ENCODE results near the gene GRIFIN. TPM values are rescaled to one million over a fixed set of nuclear protein-coding genes. Genes with fewer than 3 reads are reported as not detected.

The GRIFIN gene
- total and polyA plus RNA-seq, 2 donors (not counting 1 experiment from before 2014, with no cell fraction given), result not detected

DNA sequence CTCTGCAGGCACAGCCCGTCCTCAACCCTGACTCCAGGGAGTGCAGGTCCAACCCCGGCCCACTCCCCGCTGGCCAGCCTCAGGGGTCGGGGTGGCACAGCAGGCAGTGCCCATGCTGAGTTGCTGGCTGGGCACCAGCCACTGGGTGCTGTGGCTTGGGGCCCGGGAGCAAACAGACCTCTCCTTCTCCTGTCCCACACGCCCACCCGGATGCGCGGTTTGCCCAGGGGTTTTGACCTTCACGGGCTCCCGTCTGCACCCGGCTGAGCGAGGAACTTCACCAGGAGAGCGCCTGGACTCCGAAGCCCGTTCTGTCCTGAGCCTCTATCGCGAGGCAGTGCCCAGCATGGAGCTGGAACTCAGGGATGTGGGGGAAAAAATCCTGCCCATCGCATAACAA lies 2.6 kb upstream of the GRIFIN start:
- Mint-ChIP-seq H3K27ac (no peak overlapping the region), H3K4me1 (peaks cover 12% of the 10 kb centered on the region), H3K27me3 (no peaks in the 10 kb centered on the region), H3K9me3 (ENCODE audit: insufficient read depth) (no peaks in the 10 kb centered on the region), H3K4me3 (no peak overlapping the region)
- Histone ChIP-seq H3K9ac (ENCODE audit: low read length) (no peak overlapping the region), H3K4me2 (replicated peaks; ENCODE audit: low read depth, low read length, poor library complexity, severe bottlenecking) (no peak overlapping the region), H3K27me3 (replicated peaks in 1 of 4; ENCODE audit: control extremely low read depth in 1 of 4, control insufficient read depth in 3 of 4, insufficient read depth in 4 of 4, low read length in 3 of 4) (peaks cover 0 to 4% (median 2%) of the 10 kb centered on the region in 4 experiments), H3K4me3 (ENCODE audit: control extremely low read depth in 1 of 5, extremely low read depth in 1 of 5, insufficient read depth in 1 of 5, low read depth in 2 of 5, low read length in 4 of 5) (no peak overlapping the region), H3K27ac (ENCODE audit: low read length in 2 of 2) (no peak overlapping the region), H3K36me3 (replicated peaks in 1 of 2; ENCODE audit: control extremely low read depth in 1 of 2, control insufficient read depth in 1 of 2, extremely low read depth in 1 of 2, insufficient read depth in 2 of 2, low read length in 1 of 2) (no peaks in the 10 kb centered on the region), H2AFZ (ENCODE audit: insufficient read depth, low read depth, low read length, poor library complexity, severe bottlenecking) (no peak overlapping the region), H3K4me1 (ENCODE audit: control insufficient read depth in 2 of 2, insufficient read depth in 2 of 2, low read length in 2 of 2) (peaks cover 14 to 17% of the 10 kb centered on the region in 2 donors), H3K9me3 (ENCODE audit: control extremely low read depth in 1 of 3, control insufficient read depth in 2 of 3, insufficient read depth in 1 of 3, low read length in 2 of 3) (peaks cover 0 to 17% (median 7%) of the 10 kb centered on the region in 3 donors), H4K20me1 (ENCODE audit: control insufficient read depth, insufficient read depth, low read length, poor library complexity, severe bottlenecking) (no peaks in the 10 kb centered on the region), H3K79me2 (ENCODE audit: control insufficient read depth, insufficient read depth, low read length) (no peaks in the 10 kb centered on the region)
- WGBS (ENCODE audit: insufficient coverage), result 89% methylated on average over 16 of the region's 19 CpGs
- no peak for TF ChIP-seq EZH2 (IDR thresholded peaks at IDR 0.05; ENCODE audit: borderline replicate concordance, insufficient read depth, low read depth, low read length, poor library complexity, severe bottlenecking)
- TF ChIP-seq, protein P1, sequence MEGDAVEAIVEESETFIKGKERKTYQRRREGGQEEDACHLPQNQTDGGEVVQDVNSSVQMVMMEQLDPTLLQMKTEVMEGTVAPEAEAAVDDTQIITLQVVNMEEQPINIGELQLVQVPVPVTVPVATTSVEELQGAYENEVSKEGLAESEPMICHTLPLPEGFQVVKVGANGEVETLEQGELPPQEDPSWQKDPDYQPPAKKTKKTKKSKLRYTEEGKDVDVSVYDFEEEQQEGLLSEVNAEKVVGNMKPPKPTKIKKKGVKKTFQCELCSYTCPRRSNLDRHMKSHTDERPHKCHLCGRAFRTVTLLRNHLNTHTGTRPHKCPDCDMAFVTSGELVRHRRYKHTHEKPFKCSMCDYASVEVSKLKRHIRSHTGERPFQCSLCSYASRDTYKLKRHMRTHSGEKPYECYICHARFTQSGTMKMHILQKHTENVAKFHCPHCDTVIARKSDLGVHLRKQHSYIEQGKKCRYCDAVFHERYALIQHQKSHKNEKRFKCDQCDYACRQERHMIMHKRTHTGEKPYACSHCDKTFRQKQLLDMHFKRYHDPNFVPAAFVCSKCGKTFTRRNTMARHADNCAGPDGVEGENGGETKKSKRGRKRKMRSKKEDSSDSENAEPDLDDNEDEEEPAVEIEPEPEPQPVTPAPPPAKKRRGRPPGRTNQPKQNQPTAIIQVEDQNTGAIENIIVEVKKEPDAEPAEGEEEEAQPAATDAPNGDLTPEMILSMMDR (IDR thresholded peaks at IDR 0.05), result no peak
- DNase-seq (no peak), ATAC-seq (ENCODE audit: low read depth) (no peak)
- intact Hi-C loops (cut with micrococcal nuclease), result loop anchor here (5.0 kb wide), 1 partner anchor 79 kb away; the partner anchor contains the start of genes BRAT1 and IQCE
- POLR2A ChIA-PET, result no interaction called here
- CTCF ChIA-PET, result interaction anchor here (0.9 to 4.8 kb wide), 15 partner anchors 25 to 231 kb away, joined by 3 to 29 read pairs (median 5); no protein-coding TSS in a partner anchor

DNA sequence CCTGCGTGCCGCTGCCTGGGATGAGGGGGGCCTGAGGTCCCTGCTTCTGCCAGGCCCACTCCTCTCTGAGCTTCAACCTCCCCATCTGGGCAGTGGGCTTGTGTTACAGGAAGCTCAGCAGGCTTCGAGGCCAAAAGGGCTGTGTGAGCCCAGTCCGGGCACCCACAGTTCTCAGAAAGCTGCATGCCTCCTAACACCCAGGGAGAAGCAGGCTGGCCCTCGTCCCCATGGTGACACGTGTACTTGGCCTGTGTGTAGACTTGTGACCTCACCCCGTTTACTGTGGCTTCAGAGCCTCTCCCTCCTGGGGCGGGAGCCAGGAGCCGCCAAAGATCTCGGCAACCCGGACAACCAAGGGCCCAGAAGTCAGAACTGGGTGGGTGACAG lies 2.2 kb upstream of the GRIFIN start:
- 82% methylated on average over 11 of the region's 11 CpGs for WGBS (ENCODE audit: insufficient coverage)
- H3K27ac ChIP-seq (ENCODE audit: low read length in 2 of 2), result no peak overlapping the region
- H2AFZ ChIP-seq (ENCODE audit: insufficient read depth, low read depth, low read length, poor library complexity, severe bottlenecking), result no peak overlapping the region
- no peaks in the 10 kb centered on the region for H3K27me3 Mint-ChIP-seq
- H3K79me2 ChIP-seq (ENCODE audit: control insufficient read depth, insufficient read depth, low read length), result no peaks in the 10 kb centered on the region
- no peaks in the 10 kb centered on the region for H4K20me1 ChIP-seq (ENCODE audit: control insufficient read depth, insufficient read depth, low read length, poor library complexity, severe bottlenecking)
- H3K4me3 ChIP-seq (ENCODE audit: control extremely low read depth in 1 of 5, extremely low read depth in 1 of 5, insufficient read depth in 1 of 5, low read depth in 2 of 5, low read length in 4 of 5), result no peak overlapping the region
- intact Hi-C loops (cut with micrococcal nuclease), result loop anchor here (5.0 kb wide), 1 partner anchor 79 kb away; the partner anchor contains the start of genes BRAT1 and IQCE
- H3K36me3 ChIP-seq (replicated peaks in 1 of 2; ENCODE audit: control extremely low read depth in 1 of 2, control insufficient read depth in 1 of 2, extremely low read depth in 1 of 2, insufficient read depth in 2 of 2, low read length in 1 of 2), result no peaks in the 10 kb centered on the region
- DNase-seq (no peak), ATAC-seq (ENCODE audit: low read depth) (no peak)
- ChIA-PET POLR2A (interaction anchor here (1.1 kb wide), 1 partner anchor 30 kb away, joined by 3 read pairs; no protein-coding TSS in a partner anchor), CTCF (interaction anchor here (0.7 to 4.8 kb wide), 19 partner anchors 10 to 239 kb away, joined by 3 to 29 read pairs (median 5); partner anchors contain the start of gene IQCE)
- no peak overlapping the region for H3K9ac ChIP-seq (ENCODE audit: low read length)
- H3K9me3 ChIP-seq (ENCODE audit: control extremely low read depth in 1 of 3, control insufficient read depth in 2 of 3, insufficient read depth in 1 of 3, low read length in 2 of 3), result peaks cover 0 to 13% (median 7%) of the 10 kb centered on the region in 3 donors
- no peak overlapping the region for H3K4me3 Mint-ChIP-seq
- peaks cover 0 to 4% (median 2%) of the 10 kb centered on the region in 4 experiments for H3K27me3 ChIP-seq (replicated peaks in 1 of 4; ENCODE audit: control extremely low read depth in 1 of 4, control insufficient read depth in 3 of 4, insufficient read depth in 4 of 4, low read length in 3 of 4)
- H3K27ac Mint-ChIP-seq, result no peak overlapping the region
- peaks cover 14 to 17% of the 10 kb centered on the region in 2 donors for H3K4me1 ChIP-seq (ENCODE audit: control insufficient read depth in 2 of 2, insufficient read depth in 2 of 2, low read length in 2 of 2)
- peaks cover 12% of the 10 kb centered on the region for H3K4me1 Mint-ChIP-seq
- no peak for TF ChIP-seq EZH2 (IDR thresholded peaks at IDR 0.05; ENCODE audit: borderline replicate concordance, insufficient read depth, low read depth, low read length, poor library complexity, severe bottlenecking)
- TF ChIP-seq, protein P1 (IDR thresholded peaks at IDR 0.05), result no peak
- no peak overlapping the region for H3K4me2 ChIP-seq (replicated peaks; ENCODE audit: low read depth, low read length, poor library complexity, severe bottlenecking)
- no peaks in the 10 kb centered on the region for H3K9me3 Mint-ChIP-seq (ENCODE audit: insufficient read depth)
